ENCODE results near the gene SLC16A7.

DNA sequence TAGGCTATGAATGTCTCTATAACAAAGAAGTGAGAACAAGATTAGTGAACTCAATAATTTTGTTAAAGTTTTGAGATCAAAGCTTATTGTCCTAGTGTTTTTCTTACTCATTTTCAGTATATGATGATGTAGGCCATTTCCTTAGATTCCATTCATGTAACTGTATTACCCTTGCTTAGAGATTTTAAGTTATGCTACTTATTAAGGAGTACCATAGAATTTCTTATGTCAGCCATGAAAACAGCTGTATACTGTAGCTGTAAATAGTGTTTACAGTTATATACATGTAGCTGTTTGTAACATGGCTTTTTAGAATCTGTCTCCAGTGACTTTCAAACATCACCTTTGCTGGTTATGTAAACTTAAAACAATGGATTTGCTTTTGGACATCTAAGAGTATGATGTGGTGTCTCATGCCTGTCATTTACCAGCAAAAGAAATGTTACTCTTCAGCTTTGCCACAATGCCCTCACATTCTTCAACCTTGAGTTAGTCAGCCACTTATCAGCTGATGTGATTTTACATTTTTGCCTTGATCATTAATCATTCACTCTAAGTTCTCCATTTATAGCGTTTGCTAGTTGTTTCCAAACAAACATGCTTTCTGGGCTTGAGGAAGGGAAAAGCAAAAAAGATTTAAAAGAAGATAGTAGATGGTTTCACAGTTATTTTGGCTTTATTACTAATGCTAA lies 55.5 kb downstream of the SLC16A7 start:
- TF ChIP-seq, protein P1, sequence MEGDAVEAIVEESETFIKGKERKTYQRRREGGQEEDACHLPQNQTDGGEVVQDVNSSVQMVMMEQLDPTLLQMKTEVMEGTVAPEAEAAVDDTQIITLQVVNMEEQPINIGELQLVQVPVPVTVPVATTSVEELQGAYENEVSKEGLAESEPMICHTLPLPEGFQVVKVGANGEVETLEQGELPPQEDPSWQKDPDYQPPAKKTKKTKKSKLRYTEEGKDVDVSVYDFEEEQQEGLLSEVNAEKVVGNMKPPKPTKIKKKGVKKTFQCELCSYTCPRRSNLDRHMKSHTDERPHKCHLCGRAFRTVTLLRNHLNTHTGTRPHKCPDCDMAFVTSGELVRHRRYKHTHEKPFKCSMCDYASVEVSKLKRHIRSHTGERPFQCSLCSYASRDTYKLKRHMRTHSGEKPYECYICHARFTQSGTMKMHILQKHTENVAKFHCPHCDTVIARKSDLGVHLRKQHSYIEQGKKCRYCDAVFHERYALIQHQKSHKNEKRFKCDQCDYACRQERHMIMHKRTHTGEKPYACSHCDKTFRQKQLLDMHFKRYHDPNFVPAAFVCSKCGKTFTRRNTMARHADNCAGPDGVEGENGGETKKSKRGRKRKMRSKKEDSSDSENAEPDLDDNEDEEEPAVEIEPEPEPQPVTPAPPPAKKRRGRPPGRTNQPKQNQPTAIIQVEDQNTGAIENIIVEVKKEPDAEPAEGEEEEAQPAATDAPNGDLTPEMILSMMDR (conservative IDR thresholded peaks at IDR 0.05; ENCODE audit: low read length), result no peak
- TF ChIP-seq EZH2phosphoT487 (IDR thresholded peaks at IDR 0.05; ENCODE audit: borderline replicate concordance, low read depth, low read length), result no peak

Measured in OCI-LY7 (cell line).